Activated CD8-positive, alpha-beta memory T cell treated with anti-CD3 and anti-CD28 coated beads, Interleukin-2, amount 50 U/mL, for 48 hours (primary cell): ENCODE measurements around the gene HPSE2.
"Not testable (repeated sequence)": the region's sequence is repeated elsewhere in the genome, so short reads cannot be mapped to it uniquely, and the experiment has no call there.

Experiments used
- DNase-seq: peaks from one replicate; pipeline ENCODE4 v3.0.0-alpha.2; 2020

Gene HPSE2

GRCh38 chr10:98538472-98538871 is 697.2 kb downstream of the HPSE2 start:
- DNase-seq = no peak

- DNase-seq = no peak
Measured at GRCh38 chr10:98536551-98536950, 699.1 kb downstream of the HPSE2 start.

GRCh38 chr10:98533746-98534445 is 701.8 kb downstream of the HPSE2 start:
- no peak for DNase-seq

GRCh38 chr10:98533241-98533640 is 702.4 kb downstream of the HPSE2 start:
- DNase-seq = no peak

- DNase-seq = no peak
Measured at GRCh38 chr10:98528805-98529183, 706.9 kb downstream of the HPSE2 start.

- DNase-seq = no peak
Measured at GRCh38 chr10:98528166-98528804, 707.4 kb downstream of the HPSE2 start.

- DNase-seq = no peak
Measured at GRCh38 chr10:98525969-98526368, 709.7 kb downstream of the HPSE2 start.

- no peak for DNase-seq
Measured at GRCh38 chr10:98524124-98524523, 711.5 kb downstream of the HPSE2 start.

GRCh38 chr10:98519841-98520240 is 715.8 kb downstream of the HPSE2 start:
- DNase-seq = no peak

GRCh38 chr10:98517672-98518071 is 718.0 kb downstream of the HPSE2 start:
- DNase-seq = no peak

- no peak for DNase-seq
Measured at GRCh38 chr10:98516352-98516751, 719.3 kb downstream of the HPSE2 start.

- no peak for DNase-seq
Measured at GRCh38 chr10:98513704-98514103, 721.9 kb downstream of the HPSE2 start.

- no peak for DNase-seq
Measured at GRCh38 chr10:98511876-98512275, 723.8 kb downstream of the HPSE2 start.

- DNase-seq = no peak
Measured at GRCh38 chr10:98510412-98510995, 725.1 kb downstream of the HPSE2 start.

- DNase-seq = no peak
Measured at GRCh38 chr10:98509745-98510144, 725.9 kb downstream of the HPSE2 start.

GRCh38 chr10:98502535-98502934 is 733.1 kb downstream of the HPSE2 start:
- not testable (repeated sequence) for DNase-seq

GRCh38 chr10:98492763-98493162 is 742.9 kb downstream of the HPSE2 start:
- DNase-seq = no peak

GRCh38 chr10:98489561-98490481 is 745.8 kb downstream of the HPSE2 start:
- no peak for DNase-seq

GRCh38 chr10:98488669-98489430 is 746.8 kb downstream of the HPSE2 start:
- no peak for DNase-seq

- DNase-seq = no peak
Measured at GRCh38 chr10:98487649-98488048, 748.0 kb downstream of the HPSE2 start.

- DNase-seq = no peak
Measured at GRCh38 chr10:98486421-98486820, 749.2 kb downstream of the HPSE2 start.

GRCh38 chr10:98485959-98486358 is 749.7 kb downstream of the HPSE2 start:
- DNase-seq = no peak

- DNase-seq = no peak
Measured at GRCh38 chr10:98483658-98484057, 752.0 kb downstream of the HPSE2 start.
